ENCODE measurements around the gene CALHM1. TPM values are rescaled to one million over a fixed set of nuclear protein-coding genes. Genes with fewer than 3 reads are reported as not detected.

CALHM1 gene
- total RNA-seq, 1 donor, result not detected

DNA sequence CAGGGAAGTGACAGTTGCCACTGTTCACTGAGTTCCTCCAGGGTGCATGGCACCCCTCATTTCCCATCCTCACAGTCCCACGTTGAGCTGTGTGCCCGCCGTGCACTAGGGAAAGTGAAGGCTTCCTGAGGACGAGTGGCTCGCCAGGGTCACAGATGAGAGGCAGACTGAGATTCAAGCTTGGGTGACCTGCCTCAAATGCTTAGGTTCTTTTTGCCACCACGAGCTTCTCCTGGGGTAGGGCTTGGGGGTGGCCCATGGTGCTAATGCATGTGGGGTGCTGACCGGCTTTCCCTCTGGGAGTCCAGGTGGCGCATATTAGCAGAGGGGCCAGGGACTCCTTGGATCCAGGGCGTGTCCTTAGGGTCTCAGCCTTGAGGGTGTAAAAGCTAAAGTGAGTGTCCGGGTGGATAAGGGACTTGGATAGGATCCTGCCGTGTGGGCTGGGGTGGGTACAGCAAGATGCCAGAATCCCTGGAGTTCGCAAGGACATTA, 8.5 kb downstream of the CALHM1 start:
- peak overlapping the region; percentile 87 for H3K4me3 ChIP-seq (ENCODE audit: low read depth, low read length)
- TF ChIP-seq, protein P1, sequence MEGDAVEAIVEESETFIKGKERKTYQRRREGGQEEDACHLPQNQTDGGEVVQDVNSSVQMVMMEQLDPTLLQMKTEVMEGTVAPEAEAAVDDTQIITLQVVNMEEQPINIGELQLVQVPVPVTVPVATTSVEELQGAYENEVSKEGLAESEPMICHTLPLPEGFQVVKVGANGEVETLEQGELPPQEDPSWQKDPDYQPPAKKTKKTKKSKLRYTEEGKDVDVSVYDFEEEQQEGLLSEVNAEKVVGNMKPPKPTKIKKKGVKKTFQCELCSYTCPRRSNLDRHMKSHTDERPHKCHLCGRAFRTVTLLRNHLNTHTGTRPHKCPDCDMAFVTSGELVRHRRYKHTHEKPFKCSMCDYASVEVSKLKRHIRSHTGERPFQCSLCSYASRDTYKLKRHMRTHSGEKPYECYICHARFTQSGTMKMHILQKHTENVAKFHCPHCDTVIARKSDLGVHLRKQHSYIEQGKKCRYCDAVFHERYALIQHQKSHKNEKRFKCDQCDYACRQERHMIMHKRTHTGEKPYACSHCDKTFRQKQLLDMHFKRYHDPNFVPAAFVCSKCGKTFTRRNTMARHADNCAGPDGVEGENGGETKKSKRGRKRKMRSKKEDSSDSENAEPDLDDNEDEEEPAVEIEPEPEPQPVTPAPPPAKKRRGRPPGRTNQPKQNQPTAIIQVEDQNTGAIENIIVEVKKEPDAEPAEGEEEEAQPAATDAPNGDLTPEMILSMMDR (IDR thresholded peaks at IDR 0.05; ENCODE audit: insufficient read depth, low read length), result no peak
- no peak for DNase-seq (ENCODE audit: low read depth)

DNA sequence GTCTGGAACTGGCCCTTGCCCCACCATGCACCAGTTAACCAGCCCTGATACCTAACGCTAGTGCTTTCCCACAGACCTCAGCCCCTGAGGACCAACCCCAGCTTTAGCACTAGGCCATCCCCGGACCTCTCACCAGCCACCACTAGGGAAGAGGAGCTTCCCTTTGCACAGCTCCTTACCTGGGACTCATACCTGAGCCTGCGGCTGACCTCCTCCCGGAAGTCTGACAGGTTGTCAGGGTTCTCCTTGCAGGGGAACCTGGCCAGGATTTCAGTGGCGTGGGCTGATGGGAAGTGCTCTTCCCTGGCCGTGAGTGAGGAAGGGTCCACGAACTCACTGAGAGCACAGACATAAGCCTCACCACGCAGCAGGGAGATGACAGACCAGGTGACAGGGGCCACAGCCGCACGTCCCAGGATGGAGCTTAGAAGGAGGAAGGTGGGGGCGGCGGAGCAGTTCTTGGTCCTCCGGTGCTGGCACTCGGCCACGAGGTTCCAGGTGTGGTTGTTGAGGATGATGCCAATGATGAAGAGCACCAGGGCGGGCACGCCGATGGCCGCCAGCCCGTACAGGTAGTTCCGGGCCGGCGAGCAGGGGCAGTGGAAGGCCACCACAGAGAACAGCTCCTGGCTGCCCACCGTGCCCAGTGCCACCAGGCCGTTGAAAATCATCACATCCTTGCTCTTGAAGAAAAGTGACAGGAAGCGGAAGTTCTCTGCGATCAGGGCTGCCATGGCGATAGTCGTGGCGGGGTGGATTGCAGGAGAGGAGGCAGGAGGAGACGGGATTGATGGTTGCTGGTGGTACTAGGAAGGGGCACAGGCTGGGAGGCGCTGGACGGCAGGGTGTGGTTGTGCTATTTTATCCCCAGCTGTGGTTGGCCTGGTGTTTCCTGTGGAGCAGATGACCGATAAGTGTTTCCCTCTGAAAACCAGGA, 9.2 kb downstream of the CALHM1 start:
- DNase-seq (ENCODE audit: low read depth), result no peak
- peak overlapping the region; percentile 87 for H3K4me3 ChIP-seq (ENCODE audit: low read depth, low read length)
- TF ChIP-seq, protein P1 (IDR thresholded peaks at IDR 0.05; ENCODE audit: insufficient read depth, low read length), result no peak

DNA sequence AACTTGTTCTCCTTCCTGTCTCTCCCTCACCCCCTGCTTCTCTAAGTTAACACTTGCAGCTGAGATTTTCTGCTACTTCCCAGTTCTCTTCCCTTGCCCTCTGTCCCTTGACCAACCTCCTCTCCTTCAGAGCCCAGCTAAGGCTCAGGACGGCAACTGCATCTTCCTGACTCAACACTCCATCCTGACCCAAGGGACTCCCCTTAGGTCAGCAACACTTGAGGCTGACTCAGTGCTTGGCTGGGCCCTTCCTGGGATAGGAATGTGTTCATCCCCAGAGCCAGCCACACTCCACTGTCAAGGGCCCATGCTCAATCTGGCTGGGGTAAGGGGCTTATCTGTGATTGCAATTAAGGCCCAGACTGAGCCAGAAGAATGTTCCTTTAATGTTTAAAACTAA, 10.0 kb downstream of the CALHM1 start:
- H3K4me3 ChIP-seq (ENCODE audit: low read depth, low read length), result peak overlapping the region; percentile 87
- TF ChIP-seq, protein P1 (IDR thresholded peaks at IDR 0.05; ENCODE audit: insufficient read depth, low read length), result no peak
- peak; percentile 90 for DNase-seq (ENCODE audit: low read depth)

DNA sequence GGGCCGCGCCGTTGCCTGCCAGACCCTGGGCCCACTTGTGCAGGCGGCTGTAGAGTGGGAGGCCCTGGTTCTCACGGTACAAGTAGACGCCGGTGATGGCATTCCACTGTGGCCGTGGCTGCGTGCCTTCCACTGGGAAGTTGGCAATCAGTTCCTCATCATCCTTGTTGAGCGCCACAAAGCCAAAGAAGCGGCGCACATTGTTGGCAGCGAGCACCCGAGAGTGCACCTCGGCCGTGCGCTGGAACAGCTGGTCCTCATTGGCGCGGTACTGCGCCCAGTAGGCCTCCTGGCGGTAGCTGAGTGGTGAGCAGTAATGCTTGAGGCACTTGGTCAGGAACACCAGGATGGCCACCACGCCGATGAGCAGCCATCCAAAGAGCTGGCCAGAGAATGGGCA, 11.5 kb downstream of the CALHM1 start:
- no peak for DNase-seq (ENCODE audit: low read depth)
- no peak overlapping the region for H3K4me3 ChIP-seq (ENCODE audit: low read depth, low read length)
- TF ChIP-seq, protein P1 (IDR thresholded peaks at IDR 0.05; ENCODE audit: insufficient read depth, low read length), result no peak

DNA sequence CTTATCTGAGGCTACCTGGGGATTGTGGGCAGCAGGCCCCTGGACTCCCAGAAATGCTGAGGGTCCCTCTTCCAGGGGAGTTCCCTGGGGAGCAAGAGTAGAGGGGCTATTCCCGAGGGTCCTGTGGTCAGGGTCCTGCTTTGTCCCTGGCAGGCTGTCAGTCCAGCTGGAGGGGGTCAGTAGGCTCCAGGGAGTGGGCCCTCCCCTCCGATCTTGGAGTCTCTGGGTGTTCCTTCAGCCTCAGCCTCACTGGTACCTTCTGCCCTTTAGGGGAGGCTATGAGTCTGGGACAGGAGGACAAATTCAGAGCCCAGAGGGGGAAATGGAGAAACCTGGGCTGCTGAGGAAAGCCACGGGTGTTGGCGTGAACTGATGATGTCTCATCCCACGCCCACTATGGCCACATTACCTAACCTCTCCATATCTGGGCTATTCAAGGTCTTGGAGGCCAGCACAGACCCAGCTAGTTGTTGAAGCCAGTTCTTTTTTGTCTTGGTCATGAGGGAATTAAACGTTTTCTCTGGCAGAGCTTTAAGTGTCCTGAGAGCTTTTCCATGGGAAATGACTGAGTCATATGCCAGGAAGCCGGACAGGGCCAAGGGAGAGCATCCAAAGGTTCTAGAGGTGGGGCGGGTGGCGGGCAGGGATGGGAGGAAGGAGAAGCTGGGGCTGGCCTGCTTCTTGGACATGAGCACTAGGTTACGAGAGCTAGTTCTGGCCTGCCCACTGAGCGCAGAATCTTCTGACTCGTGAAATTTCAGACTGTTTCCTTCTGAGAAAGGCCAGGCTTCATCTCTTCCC, 12.7 kb downstream of the CALHM1 start:
- no peak overlapping the region for H3K4me3 ChIP-seq (ENCODE audit: low read depth, low read length)
- DNase-seq (ENCODE audit: low read depth), result peak; percentile 97
- TF ChIP-seq, protein P1 (IDR thresholded peaks at IDR 0.05; ENCODE audit: insufficient read depth, low read length), result no peak

DNA sequence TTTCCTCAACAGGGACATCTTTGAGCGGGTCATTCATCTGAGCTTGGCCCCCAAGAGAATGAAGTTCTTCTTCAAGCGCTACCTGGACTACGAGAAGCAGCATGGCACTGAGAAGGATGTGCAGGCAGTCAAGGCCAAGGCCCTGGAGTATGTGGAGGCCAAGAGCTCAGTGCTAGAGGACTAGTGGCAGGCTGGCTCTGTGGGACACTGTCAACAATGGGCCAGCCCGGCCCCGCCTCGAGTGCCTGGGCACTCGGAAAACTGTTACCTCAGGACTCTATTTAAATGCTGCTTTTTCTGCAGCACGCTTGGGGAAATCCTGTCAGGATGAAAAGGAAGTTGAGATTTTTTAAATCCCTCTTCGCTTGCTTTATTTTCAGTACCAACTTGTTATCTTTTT, 13.3 kb downstream of the CALHM1 start:
- TF ChIP-seq, protein P1 (IDR thresholded peaks at IDR 0.05; ENCODE audit: insufficient read depth, low read length), result no peak
- no peak for DNase-seq (ENCODE audit: low read depth)
- H3K4me3 ChIP-seq (ENCODE audit: low read depth, low read length), result no peak overlapping the region

All from fibroblast of the aortic adventitia (primary cell).